HEK293 (cell line): ENCODE results near the gene PGPEP1.

Source experiments
- BCL11B ChIP-seq: fragments of 450-650 bp; formaldehyde crosslinking; IDR thresholded peaks from 2 replicates; pipeline ENCODE4 v1.5.1; 2016; ENCODE audit warnings: low read depth, missing biosample characterization, missing genetic modification characterization
- ELK4 ChIP-seq: IDR thresholded peaks from 2 replicates; pipeline ENCODE4 v1.6.1; 2011; ENCODE audit warnings: mild to moderate bottlenecking, low read depth, low read length, borderline replicate concordance
- HIC1 ChIP-seq: fragments of 450-650 bp; formaldehyde crosslinking; IDR thresholded peaks from 2 replicates; pipeline ENCODE4 v1.5.1; 2016; ENCODE audit warnings: missing biosample characterization, missing genetic modification characterization
- HOXA7 ChIP-seq: sonication (generic); formaldehyde crosslinking; IDR thresholded peaks from 2 replicates; pipeline ENCODE4 v1.8.1; 2022; ENCODE audit warnings: missing genetic modification reagents, borderline replicate concordance
- YY1 ChIP-seq: fragments of 450-650 bp; formaldehyde crosslinking; IDR thresholded peaks from 2 replicates; pipeline ENCODE4 v1.5.1; 2018; ENCODE audit warnings: missing biosample characterization, missing genetic modification characterization
- ZFP37 ChIP-seq: fragments of 450-650 bp; formaldehyde crosslinking; IDR thresholded peaks from 2 replicates; pipeline ENCODE4 v1.5.1; 2016; ENCODE audit warnings: missing biosample characterization, missing genetic modification characterization
- ZNF10 ChIP-seq: fragments of 450-650 bp; formaldehyde crosslinking; IDR thresholded peaks from 2 replicates; pipeline ENCODE4 v1.5.1; 2017; ENCODE audit warnings: missing biosample characterization, missing genetic modification characterization
- ZNF112 ChIP-seq: fragments of 450-650 bp; formaldehyde crosslinking; IDR thresholded peaks from 2 replicates; pipeline ENCODE4 v1.5.0; 2017; ENCODE audit warnings: missing biosample characterization, missing genetic modification characterization
- ZNF19 ChIP-seq: fragments of 450-650 bp; formaldehyde crosslinking; IDR thresholded peaks from 2 replicates; pipeline ENCODE4; 2016; ENCODE audit warnings: missing biosample characterization, missing genetic modification characterization, low read depth
- ZNF223 ChIP-seq: fragments of 450-650 bp; formaldehyde crosslinking; IDR thresholded peaks from 2 replicates; pipeline ENCODE4 v1.5.1; 2016; ENCODE audit warnings: missing biosample characterization, missing genetic modification characterization
- ZNF248 ChIP-seq: fragments of 450-650 bp; formaldehyde crosslinking; IDR thresholded peaks from 2 replicates; pipeline ENCODE4 v1.5.1; 2017; ENCODE audit warnings: missing biosample characterization, missing genetic modification characterization
- ZNF311 ChIP-seq: fragments of 450-650 bp; formaldehyde crosslinking; IDR thresholded peaks from 2 replicates; pipeline ENCODE4 v1.5.1; 2017; ENCODE audit warnings: missing biosample characterization, missing genetic modification characterization, borderline replicate concordance
- ZNF341 ChIP-seq: fragments of 450-650 bp; formaldehyde crosslinking; IDR thresholded peaks from 2 replicates; pipeline ENCODE4; 2016; ENCODE audit warnings: low read depth, missing biosample characterization, missing genetic modification characterization
- ZNF398 ChIP-seq: fragments of 450-650 bp; formaldehyde crosslinking; IDR thresholded peaks from 2 replicates; pipeline ENCODE4 v1.5.1; 2017; ENCODE audit warnings: missing biosample characterization, missing genetic modification characterization
- ZNF416 ChIP-seq: fragments of 450-650 bp; formaldehyde crosslinking; IDR thresholded peaks from 2 replicates; pipeline ENCODE4 v1.5.1; 2016; ENCODE audit warnings: missing biosample characterization, missing genetic modification characterization
- ZNF433 ChIP-seq: fragments of 450-650 bp; formaldehyde crosslinking; IDR thresholded peaks from 2 replicates; pipeline ENCODE4 v1.5.1; 2016; ENCODE audit warnings: missing biosample characterization, missing genetic modification characterization, low read depth
- ZNF48 ChIP-seq: fragments of 450-650 bp; formaldehyde crosslinking; IDR thresholded peaks from 2 replicates; pipeline ENCODE4 v1.5.1; 2016; ENCODE audit warnings: missing biosample characterization, missing genetic modification characterization
- ZNF560 ChIP-seq: fragments of 450-650 bp; formaldehyde crosslinking; IDR thresholded peaks from 2 replicates; pipeline ENCODE4 v1.5.1; 2017; ENCODE audit warnings: missing biosample characterization, missing genetic modification characterization, borderline replicate concordance
- ZSCAN23 ChIP-seq: fragments of 450-650 bp; formaldehyde crosslinking; IDR thresholded peaks from 2 replicates; pipeline ENCODE4 v1.5.1; 2016; ENCODE audit warnings: missing biosample characterization, missing genetic modification characterization
- TF ChIP-seq, protein P1 (sequence below): fragments of 450-650 bp; formaldehyde crosslinking; conservative IDR thresholded peaks from 2 replicates; pipeline ENCODE4 v1.5.1; 2016; ENCODE audit warnings: low read depth, missing biosample characterization, missing genetic modification characterization
- TF ChIP-seq, protein P2 (sequence below): fragments of 450-650 bp; formaldehyde crosslinking; IDR thresholded peaks from 2 replicates; pipeline ENCODE4 v1.5.1; 2016; ENCODE audit warnings: missing biosample characterization, missing genetic modification characterization
- TF ChIP-seq, protein P3 (sequence below): fragments of 450-650 bp; formaldehyde crosslinking; IDR thresholded peaks from 2 replicates; pipeline ENCODE4 v1.5.1; 2016; ENCODE audit warnings: missing biosample characterization, missing genetic modification characterization
- TF ChIP-seq, protein P4 (sequence below): fragments of 450-650 bp; formaldehyde crosslinking; IDR thresholded peaks from 2 replicates; pipeline ENCODE4 v1.5.1; 2016; ENCODE audit warnings: missing biosample characterization, missing genetic modification characterization
- TF ChIP-seq, protein P5 (sequence below): fragments of 450-650 bp; formaldehyde crosslinking; IDR thresholded peaks from 2 replicates; pipeline ENCODE4 v1.5.1; 2016; ENCODE audit warnings: missing biosample characterization, missing genetic modification characterization, low read depth

PGPEP1 gene

DNA sequence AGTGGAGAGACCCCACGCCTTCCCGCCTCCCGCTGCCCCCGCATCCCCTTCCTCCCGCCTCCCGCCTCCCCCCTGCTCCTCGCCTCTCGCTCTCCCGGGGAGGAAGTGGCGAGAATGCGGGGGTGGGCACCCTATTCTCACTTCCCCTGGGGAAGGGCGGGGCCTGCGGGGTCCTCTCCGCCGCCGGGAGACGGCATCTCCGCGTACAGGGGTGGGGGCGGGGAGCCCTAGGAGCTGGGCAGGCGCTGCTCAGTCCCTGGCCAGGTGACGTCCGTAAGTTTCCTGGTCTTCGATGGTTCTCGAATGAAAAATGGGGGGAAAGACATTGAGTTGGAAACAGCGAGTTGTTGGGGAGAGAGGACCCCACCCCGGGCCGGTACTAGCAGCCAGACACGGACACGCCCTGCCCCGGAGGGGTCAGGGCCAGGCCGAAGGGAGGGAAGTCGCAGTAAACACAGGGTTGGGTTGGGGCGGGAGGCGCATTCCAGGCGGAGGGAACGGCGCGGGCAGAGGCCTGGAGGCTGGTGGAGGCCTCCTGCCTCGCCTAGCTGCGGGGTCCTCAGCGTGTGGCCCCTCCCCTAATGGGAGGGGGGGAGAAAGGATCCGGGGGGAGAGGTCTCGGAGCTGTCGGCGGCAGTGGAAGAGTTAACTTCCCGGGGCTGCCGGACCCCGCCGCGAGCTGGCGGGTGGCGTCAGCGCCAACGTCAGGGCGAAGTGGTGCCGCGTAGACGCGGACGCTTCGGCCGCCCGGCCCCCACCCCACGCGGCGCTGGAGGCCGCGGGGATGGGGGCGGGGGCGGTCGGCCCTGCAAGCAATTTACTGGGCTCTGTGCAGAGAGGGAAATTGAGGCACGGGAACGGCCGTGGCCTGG lies 48.6 kb upstream of the PGPEP1 start (continued):
- TF ChIP-seq, protein P1, sequence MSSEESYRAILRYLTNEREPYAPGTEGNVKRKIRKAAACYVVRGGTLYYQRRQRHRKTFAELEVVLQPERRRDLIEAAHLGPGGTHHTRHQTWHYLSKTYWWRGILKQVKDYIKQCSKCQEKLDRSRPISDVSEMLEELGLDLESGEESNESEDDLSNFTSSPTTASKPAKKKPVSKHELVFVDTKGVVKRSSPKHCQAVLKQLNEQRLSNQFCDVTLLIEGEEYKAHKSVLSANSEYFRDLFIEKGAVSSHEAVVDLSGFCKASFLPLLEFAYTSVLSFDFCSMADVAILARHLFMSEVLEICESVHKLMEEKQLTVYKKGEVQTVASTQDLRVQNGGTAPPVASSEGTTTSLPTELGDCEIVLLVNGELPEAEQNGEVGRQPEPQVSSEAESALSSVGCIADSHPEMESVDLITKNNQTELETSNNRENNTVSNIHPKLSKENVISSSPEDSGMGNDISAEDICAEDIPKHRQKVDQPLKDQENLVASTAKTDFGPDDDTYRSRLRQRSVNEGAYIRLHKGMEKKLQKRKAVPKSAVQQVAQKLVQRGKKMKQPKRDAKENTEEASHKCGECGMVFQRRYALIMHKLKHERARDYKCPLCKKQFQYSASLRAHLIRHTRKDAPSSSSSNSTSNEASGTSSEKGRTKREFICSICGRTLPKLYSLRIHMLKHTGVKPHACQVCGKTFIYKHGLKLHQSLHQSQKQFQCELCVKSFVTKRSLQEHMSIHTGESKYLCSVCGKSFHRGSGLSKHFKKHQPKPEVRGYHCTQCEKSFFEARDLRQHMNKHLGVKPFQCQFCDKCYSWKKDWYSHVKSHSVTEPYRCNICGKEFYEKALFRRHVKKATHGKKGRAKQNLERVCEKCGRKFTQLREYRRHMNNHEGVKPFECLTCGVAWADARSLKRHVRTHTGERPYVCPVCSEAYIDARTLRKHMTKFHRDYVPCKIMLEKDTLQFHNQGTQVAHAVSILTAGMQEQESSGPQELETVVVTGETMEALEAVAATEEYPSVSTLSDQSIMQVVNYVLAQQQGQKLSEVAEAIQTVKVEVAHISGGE (tag by site-specific recombination): peak; percentile 14; the same call in 1 of the 2 replicates
- TF ChIP-seq YY1 (no peak), ZNF248 (tag by site-specific recombination) (no peak), HIC1 (peak; percentile 91), ZNF112 (tag by site-specific recombination) (no peak), ELK4 (no peak), ZNF341 (tag by site-specific recombination) (peak; percentile 94), ZNF311 (tag by site-specific recombination) (no peak), HOXA7 (no peak), ZNF560 (no peak), ZNF19 (no peak), BCL11B (tag by site-specific recombination) (peak; percentile 58; the same call in 1 of the 2 replicates), ZNF398 (peak; percentile 93), ZNF433 (no peak), ZNF48 (tag by site-specific recombination) (no peak), ZFP37 (tag by site-specific recombination) (peak; percentile 66; the same call in 1 of the 2 replicates), ZSCAN23 (tag by site-specific recombination) (peak; percentile 25; the same call in 1 of the 2 replicates), ZNF223 (tag by site-specific recombination) (no peak), ZNF10 (tag by site-specific recombination) (peak; percentile 37; the same call in 1 of the 2 replicates), ZNF416 (no peak)
- TF ChIP-seq, protein P2, sequence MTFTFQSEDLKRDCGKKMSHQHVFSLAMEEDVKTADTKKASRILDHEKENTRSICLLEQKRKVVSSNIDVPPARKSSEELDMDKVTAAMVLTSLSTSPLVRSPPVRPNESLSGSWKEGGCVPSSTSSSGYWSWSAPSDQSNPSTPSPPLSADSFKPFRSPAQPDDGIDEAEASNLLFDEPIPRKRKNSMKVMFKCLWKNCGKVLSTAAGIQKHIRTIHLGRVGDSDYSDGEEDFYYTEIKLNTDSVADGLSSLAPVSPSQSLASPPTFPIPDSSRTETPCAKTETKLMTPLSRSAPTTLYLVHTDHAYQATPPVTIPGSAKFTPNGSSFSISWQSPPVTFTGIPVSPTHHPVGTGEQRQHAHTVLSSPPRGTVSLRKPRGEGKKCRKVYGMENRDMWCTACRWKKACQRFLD: no peak
- TF ChIP-seq, protein P3, sequence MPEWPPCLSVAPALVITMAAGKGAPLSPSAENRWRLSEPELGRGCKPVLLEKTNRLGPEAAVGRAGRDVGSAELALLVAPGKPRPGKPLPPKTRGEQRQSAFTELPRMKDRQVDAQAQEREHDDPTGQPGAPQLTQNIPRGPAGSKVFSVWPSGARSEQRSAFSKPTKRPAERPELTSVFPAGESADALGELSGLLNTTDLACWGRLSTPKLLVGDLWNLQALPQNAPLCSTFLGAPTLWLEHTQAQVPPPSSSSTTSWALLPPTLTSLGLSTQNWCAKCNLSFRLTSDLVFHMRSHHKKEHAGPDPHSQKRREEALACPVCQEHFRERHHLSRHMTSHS (tag by site-specific recombination): no peak
- TF ChIP-seq, protein P4, sequence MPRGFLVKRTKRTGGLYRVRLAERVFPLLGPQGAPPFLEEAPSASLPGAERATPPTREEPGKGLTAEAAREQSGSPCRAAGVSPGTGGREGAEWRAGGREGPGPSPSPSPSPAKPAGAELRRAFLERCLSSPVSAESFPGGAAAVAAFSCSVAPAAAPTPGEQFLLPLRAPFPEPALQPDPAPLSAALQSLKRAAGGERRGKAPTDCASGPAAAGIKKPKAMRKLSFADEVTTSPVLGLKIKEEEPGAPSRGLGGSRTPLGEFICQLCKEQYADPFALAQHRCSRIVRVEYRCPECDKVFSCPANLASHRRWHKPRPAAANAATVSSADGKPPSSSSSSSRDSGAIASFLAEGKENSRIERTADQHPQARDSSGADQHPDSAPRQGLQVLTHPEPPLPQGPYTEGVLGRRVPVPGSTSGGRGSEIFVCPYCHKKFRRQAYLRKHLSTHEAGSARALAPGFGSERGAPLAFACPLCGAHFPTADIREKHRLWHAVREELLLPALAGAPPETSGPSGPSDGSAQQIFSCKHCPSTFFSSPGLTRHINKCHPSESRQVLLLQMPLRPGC (tag by site-specific recombination): peak; percentile 61
- TF ChIP-seq, protein P5, sequence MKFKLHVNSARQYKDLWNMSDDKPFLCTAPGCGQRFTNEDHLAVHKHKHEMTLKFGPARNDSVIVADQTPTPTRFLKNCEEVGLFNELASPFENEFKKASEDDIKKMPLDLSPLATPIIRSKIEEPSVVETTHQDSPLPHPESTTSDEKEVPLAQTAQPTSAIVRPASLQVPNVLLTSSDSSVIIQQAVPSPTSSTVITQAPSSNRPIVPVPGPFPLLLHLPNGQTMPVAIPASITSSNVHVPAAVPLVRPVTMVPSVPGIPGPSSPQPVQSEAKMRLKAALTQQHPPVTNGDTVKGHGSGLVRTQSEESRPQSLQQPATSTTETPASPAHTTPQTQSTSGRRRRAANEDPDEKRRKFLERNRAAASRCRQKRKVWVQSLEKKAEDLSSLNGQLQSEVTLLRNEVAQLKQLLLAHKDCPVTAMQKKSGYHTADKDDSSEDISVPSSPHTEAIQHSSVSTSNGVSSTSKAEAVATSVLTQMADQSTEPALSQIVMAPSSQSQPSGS (tag by site-specific recombination): peak; percentile 45
